Measurements from ENCODE around the gene CHST11. TPM values are rescaled to one million over a fixed set of nuclear protein-coding genes. Genes with fewer than 3 reads are reported as not detected.

CHST11 gene
- total RNA-seq, 1 experiment from 2014 or later = 12.7 TPM

DNA sequence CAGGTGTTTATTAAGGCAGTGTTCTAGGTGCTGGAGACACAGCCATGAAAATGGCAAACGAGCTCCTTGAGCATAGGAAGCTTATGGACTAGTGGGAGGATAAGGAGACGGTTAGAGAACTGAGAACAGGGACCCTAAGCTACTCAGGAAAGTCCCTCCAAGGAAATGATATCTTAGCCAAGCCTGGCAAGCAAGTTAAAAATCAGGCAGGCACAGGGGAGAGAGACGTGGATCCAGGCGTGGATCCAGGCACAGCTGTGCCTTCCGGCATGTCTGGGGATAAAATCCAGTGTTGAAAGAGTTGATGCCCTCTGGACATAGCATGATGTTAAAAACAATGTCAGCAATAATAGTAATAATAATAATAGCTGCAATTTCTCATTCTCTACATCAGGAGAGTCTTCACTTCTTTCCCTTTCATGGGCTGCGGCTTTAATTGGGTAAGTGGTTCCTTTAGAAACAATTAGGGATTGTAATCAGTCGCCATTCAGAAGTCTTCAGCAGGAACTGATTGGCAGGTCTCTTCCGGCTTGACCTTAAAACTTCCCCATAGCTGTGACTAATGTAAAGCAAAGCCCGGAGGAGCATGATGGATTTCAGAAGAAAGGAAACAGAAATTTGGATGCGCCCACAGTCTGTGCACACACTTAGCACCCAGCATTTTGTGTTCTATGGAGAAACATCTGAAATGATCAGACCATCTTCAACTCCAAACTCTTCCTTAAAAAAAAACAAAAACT, 271.1 kb downstream of the CHST11 start:
- in situ Hi-C loops (cut with HindIII; ENCODE audit: low sequenced_read_pairs) = no loop called here
- no peak for DNase-seq (ENCODE audit: low spot score)

DNA sequence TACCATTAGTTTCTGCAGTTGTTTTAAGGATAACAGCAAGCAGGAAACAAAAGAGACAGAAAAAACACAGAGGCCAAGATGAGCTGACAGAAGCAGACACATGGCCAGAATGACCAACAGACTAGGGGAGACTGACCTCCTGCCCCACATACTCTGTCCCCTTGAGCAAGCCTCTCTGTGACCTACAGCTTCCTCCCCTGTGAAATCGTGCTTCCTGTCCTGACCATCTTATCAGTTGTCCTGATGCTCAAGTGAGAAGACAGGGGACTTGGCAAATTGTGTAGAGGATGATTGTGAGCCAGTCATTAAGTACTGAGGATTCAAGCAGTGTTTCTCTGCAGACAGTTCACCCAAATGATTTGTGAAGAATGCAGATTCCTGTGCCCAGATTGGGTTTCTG, 272.3 kb downstream of the CHST11 start:
- in situ Hi-C loops (cut with HindIII; ENCODE audit: low sequenced_read_pairs) = no loop called here
- DNase-seq (ENCODE audit: low spot score) = no peak

GRCh38 chr12:104729610-104730446, 273.1 kb downstream of the CHST11 start:
- no peak for DNase-seq (ENCODE audit: low spot score)

GRCh38 chr12:104730763-104731162, 274.0 kb downstream of the CHST11 start:
- in situ Hi-C loops (cut with HindIII; ENCODE audit: low sequenced_read_pairs) = no loop called here
- peak; percentile 31 for DNase-seq (ENCODE audit: low spot score)

More at GRCh38 chr12:104729610-104730446, 273.1 kb downstream of the CHST11 start:
- in situ Hi-C loops (cut with HindIII; ENCODE audit: low sequenced_read_pairs) = no loop called here

DNA sequence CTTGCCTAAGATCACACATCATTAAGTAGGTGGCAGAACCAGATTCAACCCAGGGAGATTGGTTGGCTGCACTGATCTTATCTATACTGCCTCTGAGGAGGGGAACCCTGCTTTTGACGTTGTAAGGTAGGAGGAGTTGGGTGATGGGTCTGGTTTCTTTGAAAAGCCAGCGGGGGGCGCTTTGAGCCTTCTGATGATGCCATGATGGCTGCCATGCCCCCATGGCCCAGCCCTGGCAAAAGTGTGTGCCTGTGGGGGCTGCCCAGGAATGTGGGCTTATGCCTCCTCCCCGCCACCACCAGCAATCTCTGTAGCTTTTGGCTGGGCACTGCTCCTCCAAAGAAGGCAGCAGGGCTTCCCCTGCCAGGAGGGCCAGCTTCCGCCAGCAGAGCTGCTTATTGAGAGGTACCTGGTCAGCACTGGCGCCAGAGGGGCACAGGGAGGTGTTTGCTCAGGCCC, 277.0 kb downstream of the CHST11 start:
- no peak for DNase-seq (ENCODE audit: low spot score)
- in situ Hi-C loops (cut with HindIII; ENCODE audit: low sequenced_read_pairs) = no loop called here

DNA sequence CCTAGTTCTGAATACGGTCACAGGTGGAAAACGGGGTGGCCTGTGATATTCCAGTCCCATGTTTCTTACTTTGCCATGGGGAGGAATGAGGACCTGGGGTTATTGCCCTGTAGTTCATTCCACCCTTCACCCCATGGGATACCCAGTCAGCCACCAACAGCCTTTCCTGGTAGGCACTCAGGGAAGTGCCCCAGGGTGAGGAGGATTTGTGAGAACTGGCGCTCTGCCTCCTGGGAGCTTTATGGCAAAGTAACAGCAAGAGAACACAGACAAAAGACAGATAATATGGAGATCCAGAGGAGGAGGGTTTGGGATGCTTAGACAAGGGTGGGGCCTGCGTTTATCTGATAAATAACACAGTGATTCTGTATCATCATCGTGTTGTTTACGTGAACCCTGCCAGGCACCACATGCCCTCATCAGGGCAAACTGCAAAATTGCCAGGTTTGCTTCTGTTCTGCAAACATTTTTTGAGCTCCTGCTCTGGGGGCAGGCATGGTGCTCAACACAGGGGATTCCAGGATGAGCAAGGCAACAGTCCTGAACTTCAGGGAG, 277.9 kb downstream of the CHST11 start:
- no peak for DNase-seq (ENCODE audit: low spot score)
- in situ Hi-C loops (cut with HindIII; ENCODE audit: low sequenced_read_pairs) = no loop called here

- no peak for DNase-seq (ENCODE audit: low spot score)
- in situ Hi-C loops (cut with HindIII; ENCODE audit: low sequenced_read_pairs) = no loop called here
These were observed 279.1 kb downstream of the CHST11 start for GRCh38 chr12:104735801-104736200.

- no peak for DNase-seq (ENCODE audit: low spot score)
- in situ Hi-C loops (cut with HindIII; ENCODE audit: low sequenced_read_pairs) = no loop called here
These were observed 279.6 kb downstream of the CHST11 start for GRCh38 chr12:104736307-104736706.

DNA sequence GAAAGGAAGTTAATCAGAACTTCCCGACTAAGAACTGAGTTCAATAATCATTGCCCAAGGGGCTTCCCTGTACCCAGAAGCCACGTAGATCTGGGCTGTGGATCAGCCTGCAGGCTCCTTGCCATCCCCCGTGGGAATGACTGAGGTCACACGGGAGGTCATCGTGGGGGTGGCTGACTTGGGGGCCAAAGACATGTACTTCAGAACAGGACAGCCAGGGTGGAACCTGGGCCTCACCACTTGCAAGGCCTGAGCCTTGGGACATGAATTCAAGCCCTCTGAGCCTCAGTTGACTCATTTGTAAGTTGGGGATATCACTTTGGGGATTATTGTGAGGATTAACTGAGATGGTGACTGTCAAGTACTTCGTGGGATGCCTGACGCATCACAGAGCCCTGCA, 280.4 kb downstream of the CHST11 start:
- in situ Hi-C loops (cut with HindIII; ENCODE audit: low sequenced_read_pairs) = no loop called here
- no peak for DNase-seq (ENCODE audit: low spot score)

- no peak for DNase-seq (ENCODE audit: low spot score)
- in situ Hi-C loops (cut with HindIII; ENCODE audit: low sequenced_read_pairs) = no loop called here
These were observed 281.1 kb downstream of the CHST11 start for GRCh38 chr12:104737791-104738301.

GRCh38 chr12:104738331-104738730, 281.6 kb downstream of the CHST11 start:
- in situ Hi-C loops (cut with HindIII; ENCODE audit: low sequenced_read_pairs) = no loop called here
- DNase-seq (ENCODE audit: low spot score) = no peak

DNA sequence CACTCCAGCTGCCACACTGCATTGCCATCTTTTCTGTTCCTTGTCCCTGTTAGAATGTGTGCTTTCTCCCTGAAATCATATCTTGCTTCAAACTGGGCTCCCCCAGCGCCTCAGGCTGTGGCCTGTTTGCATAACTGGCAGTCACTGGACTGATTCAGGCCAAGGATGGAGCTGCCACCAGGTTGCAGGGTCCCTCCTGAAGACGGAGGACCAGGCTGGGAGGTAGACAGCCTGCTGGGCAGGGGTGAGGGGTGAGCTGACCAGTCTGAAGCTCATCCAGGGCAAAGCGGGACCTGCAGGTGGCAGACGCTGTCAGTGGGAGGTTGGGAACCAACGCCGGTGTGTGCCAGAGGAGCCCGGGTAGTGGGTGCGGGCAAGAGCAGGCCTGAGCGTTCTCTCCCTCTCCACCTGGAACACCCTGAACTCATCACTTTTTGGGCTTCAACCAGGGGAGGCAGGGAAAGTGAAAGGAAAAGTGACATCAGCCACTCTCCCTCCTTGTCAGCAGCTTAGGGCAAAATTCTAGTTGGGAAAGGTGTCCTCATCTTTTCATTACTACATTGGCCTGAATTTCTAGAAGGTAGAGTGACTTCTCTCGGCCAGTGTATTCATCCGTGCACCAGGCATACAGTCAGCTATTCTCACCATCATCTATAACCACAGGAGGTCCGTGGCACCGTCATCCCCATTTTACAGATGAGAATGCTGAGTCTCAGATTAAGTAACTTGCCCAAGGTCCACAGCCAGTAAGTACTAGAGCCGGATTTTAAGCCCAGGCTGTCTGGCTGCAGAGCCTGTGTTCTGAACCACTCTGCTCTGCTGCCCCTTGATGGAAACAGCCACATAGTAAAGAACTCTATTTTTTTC, 282.3 kb downstream of the CHST11 start:
- in situ Hi-C loops (cut with HindIII; ENCODE audit: low sequenced_read_pairs) = no loop called here
- no peak for DNase-seq (ENCODE audit: low spot score)

DNA sequence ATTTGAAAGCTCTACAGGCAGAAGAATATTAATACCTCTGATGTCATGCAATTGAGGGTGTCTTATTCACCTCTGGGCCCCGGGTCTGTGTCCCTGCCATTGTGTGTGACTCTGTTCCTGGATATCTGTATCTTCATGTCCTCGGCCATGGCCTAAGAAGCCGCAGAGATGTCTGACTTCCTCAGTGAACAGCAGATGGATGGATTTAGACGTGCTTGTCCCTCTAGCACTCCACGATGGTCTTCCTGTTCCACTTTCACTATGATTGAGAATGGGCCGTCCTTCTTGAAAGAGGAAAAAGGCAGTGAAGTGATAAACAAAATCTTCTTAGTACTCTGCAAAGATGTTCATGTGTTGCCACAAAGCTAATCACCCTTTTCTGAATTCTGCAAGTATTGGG, 283.9 kb downstream of the CHST11 start:
- DNase-seq (ENCODE audit: low spot score) = no peak
- in situ Hi-C loops (cut with HindIII; ENCODE audit: low sequenced_read_pairs) = no loop called here

DNA sequence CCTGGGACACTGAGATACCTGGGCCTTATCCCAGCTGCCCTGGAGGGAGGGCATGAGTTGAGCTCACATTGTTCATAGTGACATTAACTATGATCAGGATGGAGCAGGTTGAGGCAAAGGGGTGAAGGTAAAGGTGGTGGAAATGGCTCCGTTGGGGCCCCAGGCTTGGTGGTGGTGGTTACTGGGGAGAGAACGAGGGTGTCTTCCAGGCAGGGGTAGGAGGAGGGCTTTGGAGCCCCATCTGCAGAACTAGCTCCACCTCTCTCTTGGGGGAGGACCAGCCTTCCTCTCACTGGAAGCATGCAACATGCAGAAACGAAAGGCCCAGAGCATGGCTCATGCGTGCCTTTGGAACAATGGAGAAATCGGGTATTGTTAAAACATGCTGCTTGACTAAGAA, 284.3 kb downstream of the CHST11 start:
- DNase-seq (ENCODE audit: low spot score) = no peak
- in situ Hi-C loops (cut with HindIII; ENCODE audit: low sequenced_read_pairs) = no loop called here

GRCh38 chr12:104741497-104742367, 285.0 kb downstream of the CHST11 start:
- in situ Hi-C loops (cut with HindIII; ENCODE audit: low sequenced_read_pairs) = no loop called here
- no peak for DNase-seq (ENCODE audit: low spot score)

GRCh38 chr12:104742551-104743201, 285.9 kb downstream of the CHST11 start:
- DNase-seq (ENCODE audit: low spot score) = peak; percentile 72
- in situ Hi-C loops (cut with HindIII; ENCODE audit: low sequenced_read_pairs) = no loop called here

DNA sequence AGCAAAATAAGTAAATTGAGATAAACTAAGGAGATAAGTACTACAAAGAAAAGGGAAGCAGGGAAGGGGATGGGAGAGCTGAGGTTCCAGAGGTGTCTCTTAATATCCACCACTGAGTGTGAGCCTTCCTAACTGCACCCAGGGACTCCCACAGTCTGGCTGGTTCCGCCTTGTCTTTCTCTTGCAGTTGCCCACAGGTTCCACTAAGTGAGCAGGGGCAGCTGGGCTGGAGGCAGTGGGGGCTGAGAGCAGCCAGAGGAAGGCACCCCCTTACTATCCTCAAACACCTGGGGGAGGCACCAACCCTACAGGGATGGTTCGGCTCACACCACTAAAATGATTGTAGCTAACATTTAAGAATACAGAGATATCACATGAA, 286.4 kb downstream of the CHST11 start:
- DNase-seq (ENCODE audit: low spot score) = no peak
- in situ Hi-C loops (cut with HindIII; ENCODE audit: low sequenced_read_pairs) = no loop called here
